CD4-positive, alpha-beta T cell treated with Interleukin-4 for 1 hour (primary cell): ENCODE results near the gene HJV.

ENCODE experiments used
- DNase-seq, 2 donors: peaks; one replicate each; pipeline ENCODE4 v3.0.0-alpha.2; 2020 to 2022

HJV gene

GRCh38 chr1:145992502-145992936, 29.0 kb downstream of the HJV start:
- DNase-seq, result peak in 1 of 2 donors; percentile 31

DNA sequence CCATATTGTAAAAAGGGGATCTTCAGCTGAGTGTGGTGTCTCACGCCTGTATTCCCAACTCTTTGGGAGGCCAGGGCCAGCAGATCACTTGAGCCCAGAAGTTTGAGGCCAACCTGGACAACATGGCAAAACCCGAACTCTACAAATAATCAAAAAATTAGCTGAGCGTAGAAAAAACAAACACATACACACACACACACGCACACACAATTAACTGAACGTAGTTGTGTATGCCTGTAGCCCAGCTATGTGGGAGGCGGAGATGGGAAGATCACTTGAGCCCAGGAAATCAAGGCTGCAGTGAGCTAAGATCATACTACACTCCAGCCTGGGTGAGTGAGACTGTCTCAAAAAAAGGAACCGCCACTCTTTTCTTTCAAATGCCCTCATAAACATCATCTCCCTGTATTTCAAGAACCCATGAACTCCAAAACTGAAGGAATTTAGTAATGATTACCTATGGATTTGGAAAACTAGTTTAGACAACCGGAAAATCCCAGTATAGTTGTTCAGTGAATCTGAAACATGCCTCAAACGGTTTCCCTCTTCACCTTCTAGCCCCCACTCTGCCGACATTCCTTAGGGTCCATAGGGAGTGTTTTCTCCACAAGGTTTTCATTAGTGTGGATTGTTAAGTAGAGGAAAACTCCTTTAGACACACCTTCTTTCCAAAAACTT, 29.7 kb downstream of the HJV start:
- peak; percentile 23 to 52 for DNase-seq

- DNase-seq, result peak in 1 of 2 donors; percentile 56
Observed at GRCh38 chr1:145990249-145990855, 31.2 kb downstream of the HJV start.

DNA sequence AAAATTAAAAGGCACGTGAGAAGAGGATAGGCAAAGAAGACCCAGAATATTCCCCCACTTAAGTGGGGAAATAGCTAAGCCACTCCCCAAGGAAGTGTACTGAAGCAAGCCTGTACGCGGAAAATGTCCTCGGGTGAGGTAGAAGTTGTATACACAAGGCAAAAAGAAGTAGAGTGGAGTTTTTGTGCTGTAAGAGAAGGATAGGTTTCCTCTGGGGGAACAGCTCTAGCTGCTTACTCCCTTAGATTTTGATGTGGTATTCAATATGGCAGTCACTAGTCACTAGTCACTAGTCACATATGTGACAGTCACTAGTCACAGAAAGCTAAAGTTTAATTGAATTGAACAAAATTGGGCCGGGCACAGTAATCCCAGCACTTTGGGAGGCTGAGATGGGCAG, 32.8 kb downstream of the HJV start:
- peak in 1 of 2 donors; percentile 51 for DNase-seq

DNA sequence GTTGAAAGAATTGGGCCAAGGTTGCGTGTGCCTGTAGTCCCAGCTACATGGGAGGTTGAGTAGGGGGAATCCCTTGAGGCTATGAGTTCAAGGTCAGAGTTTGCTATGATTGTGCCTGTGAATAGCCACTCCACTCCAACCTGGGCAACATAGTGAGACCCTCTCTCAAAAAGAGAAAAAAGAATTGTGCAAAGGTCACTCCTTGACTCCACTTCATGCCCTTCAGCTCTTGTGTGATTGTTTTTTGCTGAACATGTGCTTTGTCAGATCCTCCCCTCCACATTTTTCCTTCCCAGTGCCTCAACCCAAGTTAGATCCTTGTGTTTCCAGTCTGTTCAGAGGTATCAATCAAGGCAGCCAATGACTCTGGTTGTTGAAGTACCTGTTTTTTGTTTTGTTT, 33.6 kb downstream of the HJV start:
- no peak for DNase-seq

DNA sequence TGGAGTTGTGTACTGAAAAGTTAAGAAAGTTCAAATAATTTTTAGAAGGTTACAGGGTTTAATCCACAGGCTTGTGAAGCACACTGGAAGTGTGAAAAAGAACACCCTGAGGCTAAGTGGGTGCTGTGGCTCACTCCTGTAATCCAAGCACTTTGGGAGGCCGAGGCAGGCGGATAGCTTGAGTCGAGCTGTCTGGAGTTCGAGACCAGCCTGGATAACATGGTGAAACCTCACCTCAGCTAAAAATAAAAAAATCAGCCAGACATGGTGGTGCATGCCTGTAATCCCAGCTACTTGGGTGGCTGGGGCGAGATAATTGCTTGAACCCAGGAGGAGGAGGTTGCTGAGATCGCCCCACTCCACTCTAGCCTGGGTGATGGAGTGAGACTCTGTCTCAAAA, 35.0 kb downstream of the HJV start:
- no peak for DNase-seq

DNA sequence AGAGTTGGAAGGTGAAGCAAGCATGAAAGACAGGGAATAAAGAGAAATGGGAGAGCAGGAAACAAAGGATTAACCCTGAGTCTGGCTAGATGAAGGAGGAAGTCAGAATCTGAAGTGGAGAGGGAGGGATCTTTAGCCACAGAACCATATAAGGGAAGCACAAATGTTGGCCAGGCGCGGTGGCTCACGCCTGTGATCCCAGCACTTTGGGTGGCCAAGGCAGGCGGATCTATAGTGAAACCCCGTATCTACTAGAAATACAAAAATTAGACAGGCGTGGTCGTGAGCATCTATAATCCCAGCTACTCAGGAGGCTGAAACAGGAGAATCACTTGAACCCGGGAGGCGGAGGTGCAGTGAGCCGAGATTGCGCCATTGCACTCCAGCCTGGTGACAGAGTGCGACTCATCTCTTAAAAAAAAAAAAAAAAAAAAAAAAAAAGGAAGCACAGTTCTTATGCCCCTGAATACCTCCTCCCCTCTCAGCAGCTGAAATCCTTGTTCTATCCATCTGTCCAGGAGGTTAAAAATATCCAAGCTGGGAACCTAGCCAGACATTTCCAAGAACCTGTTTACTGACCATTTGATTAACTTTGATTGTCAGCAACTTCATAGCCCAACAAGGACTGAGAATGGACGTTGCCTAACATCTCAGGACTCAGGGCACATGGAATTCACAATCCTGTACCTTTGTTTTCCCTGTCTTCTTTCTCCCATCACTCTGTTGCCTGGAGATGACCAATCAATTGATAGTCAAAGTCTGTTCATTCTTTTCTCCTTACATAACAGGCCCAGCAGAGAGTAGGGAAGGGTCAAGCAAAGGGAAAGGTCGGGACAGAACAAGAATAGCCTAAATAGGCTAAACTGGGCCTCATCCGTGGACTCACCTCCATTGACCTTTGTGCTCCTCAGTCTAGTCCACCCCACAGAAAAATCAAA, 35.8 kb downstream of the HJV start:
- DNase-seq, result no peak

- no peak for DNase-seq
Observed at GRCh38 chr1:145985129-145985501, 36.4 kb downstream of the HJV start.

- peak in 1 of 2 donors; percentile 58 for DNase-seq
Observed at GRCh38 chr1:145983960-145984830, 37.3 kb downstream of the HJV start.

GRCh38 chr1:145983206-145983675, 38.3 kb downstream of the HJV start:
- DNase-seq, result no peak

- no peak for DNase-seq
Observed at GRCh38 chr1:145982010-145982723, 39.4 kb downstream of the HJV start.

- DNase-seq, result no peak
Observed at GRCh38 chr1:145980457-145980994, 41.0 kb downstream of the HJV start.

- peak; percentile 53 to 68 for DNase-seq
Observed at GRCh38 chr1:145979746-145980456, 41.6 kb downstream of the HJV start.

- DNase-seq, result peak; percentile 94
Observed at GRCh38 chr1:145978854-145979745, 42.4 kb downstream of the HJV start.

GRCh38 chr1:145978471-145978853, 43.1 kb downstream of the HJV start:
- DNase-seq, result no peak

DNA sequence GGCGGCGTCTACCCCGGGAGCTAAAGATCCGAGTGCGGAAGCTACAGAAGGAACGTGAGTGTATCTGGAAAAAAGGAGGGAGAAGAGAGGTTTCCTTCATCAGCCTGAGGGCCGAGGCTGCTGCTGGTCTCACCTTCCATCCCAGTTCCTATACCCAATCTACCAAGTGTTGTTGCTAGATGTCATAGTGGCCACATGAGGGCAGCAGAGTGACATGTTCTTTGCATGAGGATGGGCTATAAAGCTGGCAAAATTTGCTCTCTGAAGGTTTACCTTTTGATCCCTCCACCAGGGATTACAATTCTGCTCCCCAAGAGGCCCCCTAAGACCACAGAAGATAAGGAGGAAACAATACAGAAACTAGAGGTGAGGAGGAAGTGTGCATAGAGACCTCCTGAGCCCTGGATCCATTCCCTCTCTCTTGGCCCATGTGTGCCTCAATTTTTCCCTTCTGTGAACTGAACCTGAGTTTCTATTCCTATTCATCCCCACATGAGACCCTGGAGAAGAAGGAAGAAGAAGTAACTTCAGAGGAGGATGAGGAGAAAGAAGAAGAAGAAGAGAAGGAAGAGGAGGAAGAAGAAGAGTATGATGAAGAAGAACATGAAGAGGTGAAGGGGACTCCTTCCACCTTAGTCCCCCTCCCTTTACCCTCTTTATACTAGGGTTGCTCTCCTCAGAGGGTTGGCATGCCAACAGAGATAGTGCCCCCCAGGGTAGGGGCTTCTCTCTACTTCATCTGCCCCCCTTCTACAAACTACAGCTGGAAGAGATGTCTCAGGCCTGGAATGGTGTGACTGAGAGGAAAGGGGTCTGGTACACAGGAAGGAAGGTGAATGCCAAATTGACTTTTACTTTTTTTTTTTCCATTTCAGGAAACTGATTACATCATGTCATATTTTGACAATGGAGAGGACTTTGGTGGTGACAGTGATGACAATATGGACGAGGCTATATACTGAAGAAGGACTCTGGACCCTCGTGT, 43.8 kb downstream of the HJV start:
- peak; percentile 87 to 88 for DNase-seq

DNA sequence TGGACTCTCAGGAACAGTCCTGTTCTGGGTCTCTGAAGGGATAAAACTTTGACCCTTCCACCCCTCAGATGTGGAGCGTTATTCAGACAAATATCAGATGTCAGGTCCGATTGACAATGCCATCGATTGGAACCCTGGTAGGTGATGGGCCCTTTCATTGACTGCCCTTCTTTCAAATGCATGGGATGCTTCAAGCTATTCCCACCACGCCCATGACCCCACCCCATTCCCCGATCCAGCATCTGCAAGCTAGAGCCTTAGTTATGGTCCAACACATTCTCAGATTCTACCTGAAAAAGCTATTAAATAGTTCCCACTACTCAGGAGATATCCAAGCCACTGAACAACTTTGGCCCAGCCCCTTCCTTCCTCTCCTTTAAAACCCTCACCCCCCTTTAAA, 44.5 kb downstream of the HJV start:
- no peak for DNase-seq

DNA sequence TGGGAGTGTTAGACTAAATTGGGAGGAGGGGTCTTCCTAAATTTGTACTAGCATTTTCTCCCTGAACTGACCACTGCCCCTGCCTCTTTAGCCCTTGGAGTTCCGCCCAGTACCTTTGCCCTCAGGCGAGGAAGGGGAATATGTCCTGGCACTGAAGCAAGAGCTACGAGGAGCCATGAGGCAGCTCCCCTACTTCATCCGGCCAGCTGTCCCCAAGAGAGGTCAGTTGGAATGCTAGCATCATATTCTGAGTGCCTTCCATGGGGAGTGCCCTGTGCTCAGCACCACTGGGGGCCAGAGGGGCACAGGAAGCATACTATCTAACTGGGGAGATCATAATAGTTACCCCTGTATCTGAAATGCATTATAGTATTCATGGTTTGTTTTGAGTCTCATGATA, 46.3 kb downstream of the HJV start:
- DNase-seq, result no peak

GRCh38 chr1:145974721-145975120, 46.8 kb downstream of the HJV start:
- DNase-seq, result no peak
